GM18520 (cell line): ENCODE results near the gene STAP1.

ENCODE experiments used
- ATAC-seq: cut with Tn5 transposase; IDR thresholded peaks from one replicate; pipeline ENCODE4 v1.9.1; 2021; ENCODE audit not compliant: unreplicated experiment

STAP1 gene

GRCh38 chr4:67554096-67554495 is 4.4 kb upstream of the STAP1 start:
- no peak for ATAC-seq

- no peak for ATAC-seq
Observed at GRCh38 chr4:67555447-67555846, 3.1 kb upstream of the STAP1 start.

- ATAC-seq = no peak
Observed at GRCh38 chr4:67556436-67556835, 2.1 kb upstream of the STAP1 start.

- no peak for ATAC-seq
Observed at GRCh38 chr4:67565284-67565683, 6.8 kb downstream of the STAP1 start.

- no peak for ATAC-seq
Observed at GRCh38 chr4:67566335-67566734, 7.8 kb downstream of the STAP1 start.

GRCh38 chr4:67568820-67569219 is 10.3 kb downstream of the STAP1 start:
- no peak for ATAC-seq

- no peak for ATAC-seq
Observed at GRCh38 chr4:67570537-67570936, 12.0 kb downstream of the STAP1 start.

- no peak for ATAC-seq
Observed at GRCh38 chr4:67571975-67572374, 13.4 kb downstream of the STAP1 start.

- no peak for ATAC-seq
Observed at GRCh38 chr4:67573193-67573592, 14.7 kb downstream of the STAP1 start.

GRCh38 chr4:67575232-67576058 is 16.9 kb downstream of the STAP1 start:
- peak; percentile 84 for ATAC-seq

GRCh38 chr4:67576059-67576466 is 17.5 kb downstream of the STAP1 start:
- ATAC-seq = no peak

- peak; percentile 24 for ATAC-seq
Observed at GRCh38 chr4:67576538-67576937, 18.0 kb downstream of the STAP1 start.

- ATAC-seq = peak; percentile 36
Observed at GRCh38 chr4:67580577-67580976, 22.1 kb downstream of the STAP1 start.

GRCh38 chr4:67581208-67581857 is 22.8 kb downstream of the STAP1 start:
- ATAC-seq = no peak

GRCh38 chr4:67581913-67582312 is 23.4 kb downstream of the STAP1 start:
- ATAC-seq = no peak

GRCh38 chr4:67584496-67584895 is 26.0 kb downstream of the STAP1 start:
- ATAC-seq = no peak

- no peak for ATAC-seq
Observed at GRCh38 chr4:67587156-67587555, 28.6 kb downstream of the STAP1 start.

- ATAC-seq = no peak
Observed at GRCh38 chr4:67593741-67594175, 35.2 kb downstream of the STAP1 start.

GRCh38 chr4:67603310-67604028 is 44.9 kb downstream of the STAP1 start:
- no peak for ATAC-seq

GRCh38 chr4:67604029-67604381 is 45.5 kb downstream of the STAP1 start:
- ATAC-seq = no peak

GRCh38 chr4:67604749-67605148 is 46.2 kb downstream of the STAP1 start:
- no peak for ATAC-seq

GRCh38 chr4:67608027-67608426 is 49.5 kb downstream of the STAP1 start:
- ATAC-seq = no peak
